ENCODE measurements around the gene KBTBD8. TPM values are rescaled to one million over a fixed set of nuclear protein-coding genes. Genes with fewer than 3 reads are reported as not detected.

KBTBD8 gene
- total and polyA plus RNA-seq, 9 of the 15 experiments (the other 6 are each of a cell fraction or from before 2014, with no cell fraction given), result 2.7 to 9.1 (median 5.6) TPM

GRCh38 chr3:66997560-66998112 is 471 bp upstream of the KBTBD8 start (continued):
- peak; percentile 48 for TF ChIP-seq TEAD4 (IDR thresholded peaks at IDR 0.05; ENCODE audit: low read length)
- no peak for TF ChIP-seq TEAD4 (CRISPR knock-in tag; IDR thresholded peaks at IDR 0.05; ENCODE audit: borderline replicate concordance)
- TF ChIP-seq TSHZ1 (CRISPR knock-in tag; IDR thresholded peaks at IDR 0.05), result no peak
- TF ChIP-seq KAT7 (CRISPR knock-in tag; IDR thresholded peaks at IDR 0.05; ENCODE audit: borderline replicate concordance), result no peak
- TF ChIP-seq ZNF224 (CRISPR knock-in tag; IDR thresholded peaks at IDR 0.05), result no peak
- TF ChIP-seq CBX5 (IDR thresholded peaks at IDR 0.05; ENCODE audit: borderline replicate concordance, low read depth), result no peak
- TF ChIP-seq TFAM (CRISPR knock-in tag; conservative IDR thresholded peaks at IDR 0.05), result no peak
- peak; percentile 21; the same call in 1 of the 2 replicates for TF ChIP-seq SMARCA4 (IDR thresholded peaks at IDR 0.05)
- TF ChIP-seq, protein P1, sequence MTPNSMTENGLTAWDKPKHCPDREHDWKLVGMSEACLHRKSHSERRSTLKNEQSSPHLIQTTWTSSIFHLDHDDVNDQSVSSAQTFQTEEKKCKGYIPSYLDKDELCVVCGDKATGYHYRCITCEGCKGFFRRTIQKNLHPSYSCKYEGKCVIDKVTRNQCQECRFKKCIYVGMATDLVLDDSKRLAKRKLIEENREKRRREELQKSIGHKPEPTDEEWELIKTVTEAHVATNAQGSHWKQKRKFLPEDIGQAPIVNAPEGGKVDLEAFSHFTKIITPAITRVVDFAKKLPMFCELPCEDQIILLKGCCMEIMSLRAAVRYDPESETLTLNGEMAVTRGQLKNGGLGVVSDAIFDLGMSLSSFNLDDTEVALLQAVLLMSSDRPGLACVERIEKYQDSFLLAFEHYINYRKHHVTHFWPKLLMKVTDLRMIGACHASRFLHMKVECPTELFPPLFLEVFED (CRISPR knock-in tag; conservative IDR thresholded peaks at IDR 0.05), result no peak
- TF ChIP-seq MBD2 (IDR thresholded peaks at IDR 0.05; ENCODE audit: borderline replicate concordance, low read depth), result no peak
- TF ChIP-seq TCF7 (IDR thresholded peaks at IDR 0.05; ENCODE audit: borderline replicate concordance), result no peak
- no peak for TF ChIP-seq ZNF785 (CRISPR knock-in tag; IDR thresholded peaks at IDR 0.05)
- TF ChIP-seq NR2F6 (CRISPR knock-in tag; IDR thresholded peaks at IDR 0.05), result no peak
- TF ChIP-seq ELF1 (tag; IDR thresholded peaks at IDR 0.05), result peak; percentile 45; the same call in 1 of the 2 replicates
- TF ChIP-seq, protein P2, sequence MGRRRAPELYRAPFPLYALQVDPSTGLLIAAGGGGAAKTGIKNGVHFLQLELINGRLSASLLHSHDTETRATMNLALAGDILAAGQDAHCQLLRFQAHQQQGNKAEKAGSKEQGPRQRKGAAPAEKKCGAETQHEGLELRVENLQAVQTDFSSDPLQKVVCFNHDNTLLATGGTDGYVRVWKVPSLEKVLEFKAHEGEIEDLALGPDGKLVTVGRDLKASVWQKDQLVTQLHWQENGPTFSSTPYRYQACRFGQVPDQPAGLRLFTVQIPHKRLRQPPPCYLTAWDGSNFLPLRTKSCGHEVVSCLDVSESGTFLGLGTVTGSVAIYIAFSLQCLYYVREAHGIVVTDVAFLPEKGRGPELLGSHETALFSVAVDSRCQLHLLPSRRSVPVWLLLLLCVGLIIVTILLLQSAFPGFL (CRISPR knock-in tag; IDR thresholded peaks at IDR 0.05), result no peak
- TF ChIP-seq, protein P3, sequence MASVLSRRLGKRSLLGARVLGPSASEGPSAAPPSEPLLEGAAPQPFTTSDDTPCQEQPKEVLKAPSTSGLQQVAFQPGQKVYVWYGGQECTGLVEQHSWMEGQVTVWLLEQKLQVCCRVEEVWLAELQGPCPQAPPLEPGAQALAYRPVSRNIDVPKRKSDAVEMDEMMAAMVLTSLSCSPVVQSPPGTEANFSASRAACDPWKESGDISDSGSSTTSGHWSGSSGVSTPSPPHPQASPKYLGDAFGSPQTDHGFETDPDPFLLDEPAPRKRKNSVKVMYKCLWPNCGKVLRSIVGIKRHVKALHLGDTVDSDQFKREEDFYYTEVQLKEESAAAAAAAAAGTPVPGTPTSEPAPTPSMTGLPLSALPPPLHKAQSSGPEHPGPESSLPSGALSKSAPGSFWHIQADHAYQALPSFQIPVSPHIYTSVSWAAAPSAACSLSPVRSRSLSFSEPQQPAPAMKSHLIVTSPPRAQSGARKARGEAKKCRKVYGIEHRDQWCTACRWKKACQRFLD (CRISPR knock-in tag; IDR thresholded peaks at IDR 0.05), result no peak
- TF ChIP-seq KDM1A (IDR thresholded peaks at IDR 0.05), result peak in 1 of 2 experiments; percentile 54; a peak in 1 of 4 replicates
- no peak for TF ChIP-seq NONO (IDR thresholded peaks at IDR 0.05; ENCODE audit: low read depth in 2 of 2, low read length in 1 of 2)
- TF ChIP-seq KDM2B (CRISPR knock-in tag; IDR thresholded peaks at IDR 0.05), result no peak
- no peak for TF ChIP-seq POLR2A (conservative IDR thresholded peaks at IDR 0.05)
- no peak for TF ChIP-seq MTA3 (IDR thresholded peaks at IDR 0.05; ENCODE audit: borderline replicate concordance)
- TF ChIP-seq ATF2 (CRISPR knock-in tag; IDR thresholded peaks at IDR 0.05), result no peak
